Fibroblast of the aortic adventitia (primary cell): Measurements from ENCODE around the gene TMEM72. TPM values are rescaled to one million over a fixed set of nuclear protein-coding genes. Genes with fewer than 3 reads are reported as not detected.

ENCODE experiments used
- DNase-seq: peaks from one replicate; pipeline ENCODE4 v3.0.0-alpha.2; 2010; ENCODE audit warnings: low read depth
- H3K4me3 ChIP-seq: 2 replicates; pipeline ENCODE4 v1.5.1; 2011; ENCODE audit warnings: low read depth, mild to moderate bottlenecking, control low read depth, low read length, moderate library complexity
- total RNA-seq: library from RNA; depleted of rRNA; stranded (reverse); fragments of >200 nt; gene quantifications from 2 replicates; pipeline ENCODE4 v1.2.3, GENCODE V29; 2012; ENCODE audit warnings: low replicate concordance
- TF ChIP-seq, protein P1 (sequence below): IDR thresholded peaks from 2 replicates; pipeline ENCODE4 v1.5.1; 2011; ENCODE audit warnings: mild to moderate bottlenecking, low read length, control low read depth, inconsistent platforms; ENCODE audit not compliant: insufficient read depth

Gene TMEM72
- total RNA-seq, 1 donor = not detected

DNA sequence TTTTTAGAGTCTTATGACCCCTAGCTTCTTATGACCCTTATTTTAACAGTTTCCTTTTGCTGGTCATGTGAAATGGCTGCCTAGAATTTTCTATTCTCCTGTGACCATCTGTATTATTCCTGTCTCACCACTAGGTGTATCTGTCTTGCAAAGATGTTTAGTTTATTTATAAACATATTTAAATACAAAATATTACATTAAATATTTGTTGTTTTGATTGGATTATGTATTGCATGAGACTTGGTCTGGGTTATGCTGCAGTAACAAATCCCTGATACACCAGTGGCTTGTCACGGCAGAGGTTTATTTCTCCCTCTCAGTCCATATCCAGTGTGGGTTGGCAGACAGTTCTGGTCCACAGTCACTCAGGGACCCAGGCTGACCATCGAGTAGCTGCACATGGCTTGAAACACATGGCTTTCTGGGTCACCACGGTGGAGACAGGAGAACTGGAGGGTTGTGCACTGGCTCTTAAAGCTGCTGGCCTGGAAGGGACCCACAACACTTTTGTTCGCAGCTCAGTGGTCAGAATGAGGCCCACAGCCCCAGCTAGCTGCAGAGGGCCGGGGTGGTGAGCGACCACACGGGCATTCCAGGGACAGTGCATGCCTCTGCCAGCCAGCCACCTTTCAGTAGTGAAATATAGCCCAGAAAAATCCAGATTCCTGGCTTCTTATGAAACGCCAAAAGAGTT is 55.8 kb downstream of the TMEM72 start:
- TF ChIP-seq, protein P1, sequence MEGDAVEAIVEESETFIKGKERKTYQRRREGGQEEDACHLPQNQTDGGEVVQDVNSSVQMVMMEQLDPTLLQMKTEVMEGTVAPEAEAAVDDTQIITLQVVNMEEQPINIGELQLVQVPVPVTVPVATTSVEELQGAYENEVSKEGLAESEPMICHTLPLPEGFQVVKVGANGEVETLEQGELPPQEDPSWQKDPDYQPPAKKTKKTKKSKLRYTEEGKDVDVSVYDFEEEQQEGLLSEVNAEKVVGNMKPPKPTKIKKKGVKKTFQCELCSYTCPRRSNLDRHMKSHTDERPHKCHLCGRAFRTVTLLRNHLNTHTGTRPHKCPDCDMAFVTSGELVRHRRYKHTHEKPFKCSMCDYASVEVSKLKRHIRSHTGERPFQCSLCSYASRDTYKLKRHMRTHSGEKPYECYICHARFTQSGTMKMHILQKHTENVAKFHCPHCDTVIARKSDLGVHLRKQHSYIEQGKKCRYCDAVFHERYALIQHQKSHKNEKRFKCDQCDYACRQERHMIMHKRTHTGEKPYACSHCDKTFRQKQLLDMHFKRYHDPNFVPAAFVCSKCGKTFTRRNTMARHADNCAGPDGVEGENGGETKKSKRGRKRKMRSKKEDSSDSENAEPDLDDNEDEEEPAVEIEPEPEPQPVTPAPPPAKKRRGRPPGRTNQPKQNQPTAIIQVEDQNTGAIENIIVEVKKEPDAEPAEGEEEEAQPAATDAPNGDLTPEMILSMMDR = peak; percentile 17
- no peak for DNase-seq
- no peak overlapping the region for H3K4me3 ChIP-seq

DNA sequence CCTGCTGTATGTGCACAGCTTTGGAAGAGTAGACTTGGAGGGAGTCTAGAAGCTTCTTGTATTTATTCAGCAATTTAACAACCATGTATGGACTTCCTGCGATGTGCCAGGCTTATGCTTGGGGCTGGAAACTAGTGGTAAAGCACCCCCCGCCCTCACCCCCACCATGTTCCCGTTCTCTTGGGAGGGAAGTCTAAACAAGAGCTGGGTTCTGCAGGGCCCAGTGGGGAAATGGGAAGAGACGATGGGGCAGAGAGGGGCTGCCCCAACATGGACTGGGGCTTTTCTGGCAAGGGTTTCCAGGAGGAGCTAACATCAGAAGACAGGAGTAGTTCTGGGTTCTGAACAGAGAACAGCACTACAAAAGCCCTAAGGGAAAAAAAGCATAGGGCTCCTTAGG is 56.5 kb downstream of the TMEM72 start:
- no peak for DNase-seq
- TF ChIP-seq, protein P1 = no peak
- H3K4me3 ChIP-seq = no peak overlapping the region

DNA sequence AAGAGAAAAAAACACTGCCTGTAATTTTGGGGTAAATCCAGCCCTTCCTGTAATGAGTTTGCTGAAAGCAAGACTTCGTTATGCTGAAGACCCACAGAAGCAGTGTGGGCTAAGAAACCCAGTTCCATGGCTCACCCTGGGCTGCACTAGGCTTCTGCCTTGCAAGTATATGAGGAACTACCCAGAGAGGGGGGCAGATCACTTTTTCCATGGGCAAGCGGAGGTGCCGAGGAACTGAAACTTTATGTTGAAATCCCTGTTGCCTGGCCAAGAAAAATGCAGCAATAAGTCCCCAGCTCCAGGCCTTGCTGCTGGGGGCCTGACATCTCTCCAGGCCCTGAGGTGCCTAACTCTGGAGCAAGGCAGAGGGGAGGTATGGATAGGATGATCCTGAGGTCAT is 57.0 kb downstream of the TMEM72 start:
- TF ChIP-seq, protein P1 = no peak

GRCh38 chr10:44968500-44969400 is 57.6 kb downstream of the TMEM72 start:
- no peak for DNase-seq
- TF ChIP-seq, protein P1 = no peak
- no peak overlapping the region for H3K4me3 ChIP-seq

More for the DNA sequence above, 57.0 kb downstream of the TMEM72 start:
- peak; percentile 70 for DNase-seq
- no peak overlapping the region for H3K4me3 ChIP-seq

GRCh38 chr10:44969854-44970253 is 58.7 kb downstream of the TMEM72 start:
- no peak for DNase-seq
- no peak overlapping the region for H3K4me3 ChIP-seq
- TF ChIP-seq, protein P1 = no peak

DNA sequence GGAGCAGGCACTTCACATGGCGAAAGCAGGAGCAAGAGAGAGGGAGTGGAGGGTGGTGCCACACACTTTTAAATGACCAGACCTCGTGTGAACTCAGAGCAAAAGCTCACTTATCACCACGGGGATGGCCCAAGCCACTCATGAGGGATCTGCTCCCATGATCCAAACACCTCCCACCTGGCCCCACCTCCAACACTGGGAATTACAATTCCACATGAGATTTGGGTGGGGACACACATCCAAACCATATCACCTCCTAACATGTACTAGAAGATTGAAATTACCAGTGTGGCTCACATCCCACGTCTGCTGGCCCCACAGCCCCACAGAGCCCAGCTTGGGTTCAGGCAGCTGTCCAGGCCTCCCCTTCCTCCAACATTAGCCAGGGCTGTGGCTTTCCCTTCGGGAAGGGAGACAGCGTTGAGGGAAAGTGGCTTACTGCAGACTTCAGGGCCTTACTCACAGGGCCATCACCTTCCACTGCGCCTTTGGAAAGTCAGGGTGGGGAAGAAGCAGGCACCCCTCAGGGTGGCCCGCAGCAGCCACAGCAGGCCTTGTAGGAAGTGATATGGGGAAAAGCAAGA is 59.8 kb downstream of the TMEM72 start:
- no peak for DNase-seq
- no peak overlapping the region for H3K4me3 ChIP-seq
- TF ChIP-seq, protein P1 = no peak
